HepG2 (cell line): ENCODE measurements around the gene MCM3AP. TPM values are rescaled to one million over a fixed set of nuclear protein-coding genes. Genes with fewer than 3 reads are reported as not detected.

Experiments used
- BHLHE40 ChIP-seq: IDR thresholded peaks from 2 replicates; pipeline ENCODE4 v1.6.1; 2011; ENCODE audit warnings: low read length, improper control_type of control experiment
- KDM3A ChIP-seq: IDR thresholded peaks from 2 replicates; pipeline ENCODE4 v1.6.1; 2018; ENCODE audit warnings: low read depth, missing compliant biosample characterization
- KLF16 ChIP-seq, 2 experiments: sonication (generic) in 1 of 2; formaldehyde crosslinking in 1 of 2; IDR thresholded peaks; 2 replicates each; pipeline versions ENCODE4 v1.6.1 to v1.8.0; 2016 to 2023; ENCODE audit warnings: missing genetic modification reagents in 2 of 2, missing compliant biosample characterization in 1 of 2
- NFIC ChIP-seq: IDR thresholded peaks from 2 replicates; pipeline ENCODE4 v1.6.1; 2012; ENCODE audit warnings: mild to moderate bottlenecking, low read length, inconsistent platforms
- POGZ ChIP-seq: sonication (generic); formaldehyde crosslinking; IDR thresholded peaks from 2 replicates; pipeline ENCODE4 v1.4.0; 2020; ENCODE audit warnings: mild to moderate bottlenecking, missing genetic modification reagents
- PTBP1 ChIP-seq: fragments of 200-400 bp; formaldehyde crosslinking; IDR thresholded peaks from 2 replicates; pipeline ENCODE4 v1.6.1; 2018; ENCODE audit warnings: low read length, low read depth; ENCODE audit not compliant: poor library complexity, severe bottlenecking
- RARA ChIP-seq: IDR thresholded peaks from 2 replicates; pipeline ENCODE4 v1.6.1; 2016; ENCODE audit warnings: missing genetic modification reagents, missing compliant biosample characterization
- SKIL ChIP-seq: sonication (generic); formaldehyde crosslinking; IDR thresholded peaks from 2 replicates; pipeline ENCODE4 v1.8.0; 2022; ENCODE audit warnings: missing genetic modification reagents, mild to moderate bottlenecking, moderate library complexity, borderline replicate concordance
- SMC3 ChIP-seq: IDR thresholded peaks from 2 replicates; pipeline ENCODE4 v1.6.1; 2011; ENCODE audit warnings: low read length, improper control_type of control experiment
- SNAPC4 ChIP-seq: sonication (generic); formaldehyde crosslinking; IDR thresholded peaks from 2 replicates; pipeline ENCODE4 v1.4.0; 2020; ENCODE audit warnings: mild to moderate bottlenecking, missing genetic modification reagents
- ZNF160 ChIP-seq: sonication (generic); formaldehyde crosslinking; IDR thresholded peaks from 2 replicates; pipeline ENCODE4 v1.8.0; 2022; ENCODE audit warnings: mild to moderate bottlenecking, inconsistent platforms, missing genetic modification reagents
- ZNF33A ChIP-seq: sonication (generic); formaldehyde crosslinking; IDR thresholded peaks from 2 replicates; pipeline ENCODE4 v1.5.1; 2020; ENCODE audit warnings: missing genetic modification reagents, mild to moderate bottlenecking, moderate library complexity, borderline replicate concordance
- ZNF354B ChIP-seq: sonication (generic); formaldehyde crosslinking; IDR thresholded peaks from 2 replicates; pipeline ENCODE4 v1.8.0; 2022; ENCODE audit warnings: mild to moderate bottlenecking, missing genetic modification reagents
- ZNF367 ChIP-seq: sonication (generic); formaldehyde crosslinking; IDR thresholded peaks from 2 replicates; pipeline ENCODE4 v1.4.0; 2020; ENCODE audit warnings: missing genetic modification reagents, borderline replicate concordance
- ZNF556 ChIP-seq: sonication (generic); formaldehyde crosslinking; IDR thresholded peaks from 2 replicates; pipeline ENCODE4 v1.4.0; 2020; ENCODE audit warnings: mild to moderate bottlenecking, missing genetic modification reagents, borderline replicate concordance
- ZNF589 ChIP-seq: sonication (generic); formaldehyde crosslinking; conservative IDR thresholded peaks from 2 replicates; pipeline ENCODE4 v1.8.0; 2022; ENCODE audit warnings: mild to moderate bottlenecking, moderate library complexity, missing genetic modification reagents
- polyA plus RNA-seq, 8 experiments: library from polyadenylated mRNA; depleted of rRNA in 3 of 8; stranded (reverse) in 7 of 8; unstranded in 1 of 8; fragments of >200 nt; fragmentation: Illumina TruSeq in 4 of 8; extraction: Trizol in 4 of 8; gene quantifications; 2 replicates each; pipeline versions ENCODE4 v1.2.1 to v1.2.3, GENCODE V29; 2011 to 2016; ENCODE audit warnings: low read depth in 4 of 8, missing spikeins in 1 of 8, mixed read lengths in 1 of 8; ENCODE audit not compliant: insufficient read depth in 1 of 8
- total RNA-seq, 5 experiments: library from RNA; depleted of rRNA; stranded (reverse); fragments of >200 nt; fragmentation: Illumina TruSeq; extraction: Trizol; gene quantifications; 2 replicates each; pipeline ENCODE4 v1.2.3, GENCODE V29; 2016; ENCODE audit warnings: low read depth in 1 of 5
- TF ChIP-seq, protein P1 (sequence below): sonication (generic); formaldehyde crosslinking; conservative IDR thresholded peaks from 2 replicates; pipeline ENCODE4 v1.8.0; 2022; ENCODE audit warnings: missing genetic modification reagents
- TF ChIP-seq, protein P2 (sequence below): sonication (generic); formaldehyde crosslinking; IDR thresholded peaks from 2 replicates; pipeline ENCODE4 v1.4.0; 2020; ENCODE audit warnings: missing genetic modification reagents
- TF ChIP-seq, protein P3 (sequence below): sonication (generic); formaldehyde crosslinking; IDR thresholded peaks from 2 replicates; pipeline ENCODE4 v1.4.0; 2020; ENCODE audit warnings: mild to moderate bottlenecking, missing genetic modification reagents

Gene MCM3AP
- total and polyA plus RNA-seq, 2 of the 13 experiments (the other 11 are each of a cell fraction or from before 2014, with no cell fraction given), result 27.0 to 54.7 TPM

DNA sequence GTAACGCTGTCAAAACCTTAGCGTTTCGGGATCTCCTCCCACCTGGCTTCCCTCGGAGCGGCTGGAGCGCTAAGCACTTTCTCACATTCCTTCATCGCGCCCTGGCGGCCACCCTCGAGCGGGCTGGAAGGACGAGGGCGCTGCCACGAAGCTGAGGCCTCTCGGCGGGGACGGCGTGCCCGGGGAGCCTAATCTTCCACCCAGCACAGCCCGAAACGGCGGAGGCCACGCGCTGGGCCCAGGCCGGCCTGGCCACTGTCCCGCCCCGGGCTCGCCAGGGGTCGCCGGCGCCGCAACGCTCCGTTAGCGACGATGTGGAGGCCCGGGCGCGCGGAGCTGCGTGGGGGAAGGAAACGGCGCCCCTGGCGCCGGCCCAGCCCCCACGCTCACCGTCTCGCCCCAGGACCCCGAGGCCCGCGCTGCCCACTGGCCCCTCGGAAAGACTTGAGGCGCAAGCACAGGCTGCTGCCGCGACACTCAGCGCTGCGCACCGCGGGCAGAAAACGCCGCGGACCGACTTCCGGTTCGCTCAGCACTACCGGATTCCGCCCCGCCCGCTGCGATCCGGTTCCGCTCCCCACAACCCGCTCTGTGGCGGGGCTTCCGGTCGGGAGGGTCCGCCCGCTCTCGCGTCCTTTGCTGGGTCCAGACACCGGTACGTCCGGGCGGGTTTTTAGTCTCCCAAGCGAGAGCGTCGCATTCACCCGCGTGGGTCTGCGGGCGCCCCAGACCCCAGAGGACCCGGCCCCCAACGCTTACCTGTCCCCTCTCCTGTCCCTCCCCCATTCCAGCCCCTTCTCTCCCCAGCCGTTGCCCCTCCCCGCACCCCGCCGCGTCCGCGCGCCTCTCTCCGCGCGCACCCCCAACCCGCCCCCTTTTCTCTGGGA is 593 bp upstream of the MCM3AP start, which contains the start of gene YBEY (continued):
- TF ChIP-seq ZNF367 (CRISPR knock-in tag), result peak; percentile 84; the same call in 1 of the 2 replicates
- peak; percentile 87 for TF ChIP-seq ZNF556 (CRISPR knock-in tag)
- no peak for TF ChIP-seq ZNF33A
- peak; percentile 14; the same call in 1 of the 2 replicates for TF ChIP-seq RARA
- no peak for TF ChIP-seq PTBP1
- TF ChIP-seq NFIC, result no peak
- TF ChIP-seq, protein P1, sequence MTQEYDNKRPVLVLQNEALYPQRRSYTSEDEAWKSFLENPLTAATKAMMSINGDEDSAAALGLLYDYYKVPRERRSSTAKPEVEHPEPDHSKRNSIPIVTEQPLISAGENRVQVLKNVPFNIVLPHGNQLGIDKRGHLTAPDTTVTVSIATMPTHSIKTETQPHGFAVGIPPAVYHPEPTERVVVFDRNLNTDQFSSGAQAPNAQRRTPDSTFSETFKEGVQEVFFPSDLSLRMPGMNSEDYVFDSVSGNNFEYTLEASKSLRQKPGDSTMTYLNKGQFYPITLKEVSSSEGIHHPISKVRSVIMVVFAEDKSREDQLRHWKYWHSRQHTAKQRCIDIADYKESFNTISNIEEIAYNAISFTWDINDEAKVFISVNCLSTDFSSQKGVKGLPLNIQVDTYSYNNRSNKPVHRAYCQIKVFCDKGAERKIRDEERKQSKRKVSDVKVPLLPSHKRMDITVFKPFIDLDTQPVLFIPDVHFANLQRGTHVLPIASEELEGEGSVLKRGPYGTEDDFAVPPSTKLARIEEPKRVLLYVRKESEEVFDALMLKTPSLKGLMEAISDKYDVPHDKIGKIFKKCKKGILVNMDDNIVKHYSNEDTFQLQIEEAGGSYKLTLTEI (CRISPR knock-in tag), result no peak
- TF ChIP-seq ZNF354B (CRISPR knock-in tag), result peak; percentile 79; the same call in 1 of the 2 replicates
- TF ChIP-seq KLF16 (CRISPR knock-in tag; IDR thresholded peaks at IDR 0.05), result peak in 1 of 2 experiments; percentile 93; a peak in 2 of 4 replicates
- TF ChIP-seq KDM3A (CRISPR knock-in tag), result peak; percentile 79; the same call in 1 of the 2 replicates
- 0 out of 2 replicates have a peak, but pooled peaks have one; percentile 1 for TF ChIP-seq ZNF160 (CRISPR knock-in tag)
- no peak for TF ChIP-seq BHLHE40
- TF ChIP-seq, protein P2, sequence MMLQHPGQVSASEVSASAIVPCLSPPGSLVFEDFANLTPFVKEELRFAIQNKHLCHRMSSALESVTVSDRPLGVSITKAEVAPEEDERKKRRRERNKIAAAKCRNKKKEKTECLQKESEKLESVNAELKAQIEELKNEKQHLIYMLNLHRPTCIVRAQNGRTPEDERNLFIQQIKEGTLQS (CRISPR knock-in tag), result peak; percentile 7
- TF ChIP-seq, protein P3, sequence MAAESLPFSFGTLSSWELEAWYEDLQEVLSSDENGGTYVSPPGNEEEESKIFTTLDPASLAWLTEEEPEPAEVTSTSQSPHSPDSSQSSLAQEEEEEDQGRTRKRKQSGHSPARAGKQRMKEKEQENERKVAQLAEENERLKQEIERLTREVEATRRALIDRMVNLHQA (CRISPR knock-in tag), result no peak
- TF ChIP-seq SMC3, result no peak
- no peak; the same call in 1 of the 2 replicates for TF ChIP-seq POGZ (CRISPR knock-in tag)
- TF ChIP-seq SNAPC4 (CRISPR knock-in tag), result peak; percentile 73; the same call in 1 of the 2 replicates
- TF ChIP-seq ZNF589 (CRISPR knock-in tag), result peak; percentile 24; the same call in 1 of the 2 replicates
- 0 out of 2 replicates have a peak, but pooled peaks have one; percentile 29 for TF ChIP-seq SKIL (CRISPR knock-in tag)
